Activated CD4-positive, alpha-beta T cell treated with anti-CD3 and anti-CD28 coated beads for 36 hours (primary cell): ENCODE measurements around the gene TMEM132D. TPM values are rescaled to one million over a fixed set of nuclear protein-coding genes. Genes with fewer than 3 reads are reported as not detected.

Experiments used
- ATAC-seq: fragments of 200-7000 bp; cut with Tn5 transposase; one replicate; pipeline ENCODE4 v1.10.0; 2021; ENCODE audit warnings: mild to moderate bottlenecking, moderate library complexity
- CTCF ChIA-PET: fragments of 350-600 bp; sonication (Branson Sonifier 250); formaldehyde crosslinking; loops from one replicate; lab custom pipeline; 2021; ENCODE audit warnings: antibody characterized with exemption; lab: Charles Lee
- POLR2A ChIA-PET: fragments of 350-600 bp; sonication (Branson Sonifier 250); formaldehyde crosslinking; loops from one replicate; lab custom pipeline; 2021; ENCODE audit warnings: antibody characterized with exemption, inconsistent platforms; lab: Charles Lee
- DNase-seq: peaks from one replicate; pipeline ENCODE4 v3.0.0-alpha.2; 2020
- H3K27ac Mint-ChIP-seq: one replicate; pipeline ENCODE4 v1.8.0; 2021; ENCODE audit warnings: mixed read lengths
- H3K27me3 Mint-ChIP-seq: one replicate; pipeline ENCODE4 v1.8.0; 2021; ENCODE audit warnings: mixed read lengths
- H3K36me3 Mint-ChIP-seq: one replicate; pipeline ENCODE4 v1.8.0; 2021; ENCODE audit warnings: low read depth, mixed read lengths
- H3K4me1 Mint-ChIP-seq: one replicate; pipeline ENCODE4 v1.8.0; 2021; ENCODE audit warnings: mixed read lengths
- H3K4me3 Mint-ChIP-seq: one replicate; pipeline ENCODE4 v1.8.0; 2021; ENCODE audit warnings: mild to moderate bottlenecking, moderate library complexity, mixed read lengths
- H3K9me3 Mint-ChIP-seq: one replicate; pipeline ENCODE4 v1.8.0; 2021; ENCODE audit warnings: low read depth, mixed read lengths
- intact Hi-C, 2 experiments: fragments of 100-400 bp; cut with DNase I in 1 of 2; cut with micrococcal nuclease in 1 of 2; formaldehyde crosslinking; loops; one replicate each; pipeline versions ENCODE4 v1.14.2 to v1.15.1; 2022 to 2024; cut with DNase I, micrococcal nuclease
- total RNA-seq, 2 experiments: library from RNA; stranded (reverse); gene quantifications; one replicate each; pipeline ENCODE4 v1.2.3, GENCODE V29; 2021

TMEM132D gene
- total RNA-seq, 2 experiments from 2014 or later, result not detected

DNA sequence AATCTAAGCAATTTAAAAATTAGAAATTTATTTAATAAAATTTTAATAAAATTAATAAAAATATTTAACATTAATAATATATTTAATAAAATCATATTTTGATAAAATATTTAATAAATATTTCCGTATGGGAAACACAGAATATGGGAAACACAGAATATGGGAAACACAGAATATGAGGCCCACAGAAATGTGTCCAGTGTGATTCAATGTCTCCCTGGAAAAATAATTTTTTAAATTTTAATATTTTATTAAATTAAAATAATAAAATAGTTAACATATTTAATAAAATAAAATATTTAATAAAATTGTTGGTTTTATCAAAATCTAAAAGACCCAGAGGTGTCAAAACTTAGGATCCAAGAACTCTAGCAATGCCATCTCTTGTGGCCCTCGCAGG is 186.4 kb downstream of the TMEM132D start:
- H3K27ac Mint-ChIP-seq, result no peak overlapping the region
- peaks cover 1% of the 10 kb centered on the region for H3K9me3 Mint-ChIP-seq
- ATAC-seq (no peak), DNase-seq (no peak)
- ChIA-PET POLR2A (no interaction called here), CTCF (no interaction called here)
- no peak overlapping the region for H3K4me3 Mint-ChIP-seq
- H3K4me1 Mint-ChIP-seq, result no peaks in the 10 kb centered on the region
- H3K36me3 Mint-ChIP-seq, result no peaks in the 10 kb centered on the region
- no peaks in the 10 kb centered on the region for H3K27me3 Mint-ChIP-seq
- intact Hi-C loops, result no loop called here

DNA sequence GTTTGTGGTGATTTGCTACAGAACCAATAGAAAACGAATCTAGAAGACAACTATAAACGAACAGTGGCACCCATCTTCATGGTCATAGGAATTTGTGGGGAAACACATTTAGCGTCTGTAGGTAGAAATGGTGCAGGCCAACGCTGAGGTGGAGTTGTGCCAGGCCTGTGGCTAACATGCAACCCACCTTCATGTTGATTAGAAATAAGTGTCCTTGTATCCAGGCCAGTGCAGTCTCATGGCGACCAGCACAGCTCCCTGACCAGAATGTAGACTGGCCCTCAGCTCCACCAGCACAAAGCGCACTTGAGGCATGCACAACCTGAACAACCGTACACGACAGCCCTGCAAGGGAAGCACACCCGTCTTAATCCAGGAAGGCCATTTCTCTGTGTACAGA is 187.0 kb downstream of the TMEM132D start:
- no peaks in the 10 kb centered on the region for H3K4me1 Mint-ChIP-seq
- no peaks in the 10 kb centered on the region for H3K36me3 Mint-ChIP-seq
- no peak for ATAC-seq
- intact Hi-C loops, result no loop called here
- H3K9me3 Mint-ChIP-seq, result peaks cover 1% of the 10 kb centered on the region
- ChIA-PET CTCF (no interaction called here), POLR2A (no interaction called here)
- no peak for DNase-seq
- no peak overlapping the region for H3K4me3 Mint-ChIP-seq
- no peaks in the 10 kb centered on the region for H3K27me3 Mint-ChIP-seq
- no peak overlapping the region for H3K27ac Mint-ChIP-seq

DNA sequence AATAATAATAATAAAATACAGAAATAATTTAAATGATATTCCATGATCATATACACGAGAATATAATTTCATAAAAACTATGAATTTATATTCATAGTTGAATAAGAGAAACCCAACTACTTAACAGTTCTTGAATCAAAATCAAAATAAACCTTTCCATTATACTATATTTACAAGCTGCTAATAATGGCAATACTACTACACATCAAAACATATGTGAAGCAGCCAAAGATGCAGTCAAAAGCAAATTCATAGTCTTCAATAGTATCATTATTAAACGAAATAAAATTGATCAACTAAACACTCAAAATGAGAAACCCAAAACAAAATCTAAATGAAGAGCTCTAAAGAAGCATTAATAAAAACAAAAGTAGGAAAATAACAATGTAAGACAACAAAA is 197.1 kb downstream of the TMEM132D start:
- DNase-seq (no peak), ATAC-seq (no peak)
- POLR2A ChIA-PET, result no interaction called here
- Mint-ChIP-seq H3K36me3 (no peaks in the 10 kb centered on the region), H3K27me3 (no peaks in the 10 kb centered on the region), H3K27ac (no peak overlapping the region), H3K9me3 (peaks cover 23% of the 10 kb centered on the region), H3K4me3 (no peak overlapping the region), H3K4me1 (no peaks in the 10 kb centered on the region)
- intact Hi-C loops, result no loop called here
- CTCF ChIA-PET, result no interaction called here

DNA sequence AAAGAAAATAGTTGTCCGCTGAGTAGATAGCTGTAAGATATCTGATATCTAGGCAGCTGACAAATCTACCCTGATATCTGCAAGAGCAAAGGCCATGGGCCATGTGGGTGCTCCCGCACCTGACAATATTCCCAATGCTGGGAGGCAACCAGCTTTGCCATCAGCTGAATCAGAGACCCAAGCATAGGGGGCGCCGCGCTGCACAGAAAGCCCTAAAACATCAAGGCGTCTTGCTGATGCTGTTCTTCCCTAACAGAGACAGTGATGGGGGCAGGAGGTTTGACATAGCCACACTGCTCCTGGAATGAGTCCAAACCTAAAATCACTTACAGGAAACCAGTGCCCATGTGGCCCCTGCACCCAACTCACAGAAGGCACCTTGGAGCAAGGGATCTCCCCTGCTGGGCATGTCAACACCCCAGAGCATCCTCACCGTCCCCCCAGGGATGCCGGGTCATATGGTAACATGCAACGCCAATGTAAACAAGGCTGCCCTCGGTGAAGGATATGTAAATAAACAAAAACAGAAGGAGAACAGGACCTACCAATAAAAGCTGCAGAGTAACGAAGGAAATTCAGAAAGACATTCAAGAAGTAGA is 199.5 kb downstream of the TMEM132D start:
- ChIA-PET POLR2A (no interaction called here), CTCF (interaction anchor here (0.6 kb wide), 1 partner anchor 39 kb away, joined by 3 read pairs; no protein-coding TSS in a partner anchor)
- no peaks in the 10 kb centered on the region for H3K27me3 Mint-ChIP-seq
- intact Hi-C loops, result no loop called here
- H3K27ac Mint-ChIP-seq, result no peak overlapping the region
- no peaks in the 10 kb centered on the region for H3K36me3 Mint-ChIP-seq
- no peak overlapping the region for H3K4me3 Mint-ChIP-seq
- no peaks in the 10 kb centered on the region for H3K4me1 Mint-ChIP-seq
- DNase-seq, result no peak
- H3K9me3 Mint-ChIP-seq, result peaks cover 16% of the 10 kb centered on the region
- no peak for ATAC-seq

DNA sequence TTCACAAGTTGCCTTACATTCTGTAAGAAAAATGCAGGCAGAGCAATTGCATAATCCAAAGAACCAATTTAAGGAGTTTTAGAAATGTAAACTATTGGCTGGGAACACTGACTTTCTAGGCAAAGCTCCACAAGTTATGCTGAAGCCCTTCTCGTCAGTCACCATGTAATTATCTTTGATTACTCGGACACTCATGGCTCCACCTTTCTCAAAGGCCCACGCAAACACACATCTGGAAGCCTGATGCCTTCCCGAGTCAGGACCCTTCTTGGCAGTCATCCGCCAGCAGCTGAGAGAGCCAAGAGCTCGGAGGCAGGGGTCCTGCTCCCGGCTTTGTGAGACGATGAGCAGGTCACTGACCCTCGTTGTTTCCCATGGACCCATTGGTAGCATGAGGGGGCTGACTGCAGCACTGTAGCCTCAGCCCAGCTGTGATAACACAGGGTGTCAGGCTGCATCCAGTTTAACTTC is 202.2 kb downstream of the TMEM132D start:
- no peak for DNase-seq
- H3K9me3 Mint-ChIP-seq, result peaks cover 15% of the 10 kb centered on the region
- H3K36me3 Mint-ChIP-seq, result no peaks in the 10 kb centered on the region
- ATAC-seq, result no peak
- no peak overlapping the region for H3K4me3 Mint-ChIP-seq
- intact Hi-C loops, result no loop called here
- H3K27me3 Mint-ChIP-seq, result no peaks in the 10 kb centered on the region
- ChIA-PET CTCF (no interaction called here), POLR2A (no interaction called here)
- H3K27ac Mint-ChIP-seq, result no peak overlapping the region
- H3K4me1 Mint-ChIP-seq, result no peaks in the 10 kb centered on the region

DNA sequence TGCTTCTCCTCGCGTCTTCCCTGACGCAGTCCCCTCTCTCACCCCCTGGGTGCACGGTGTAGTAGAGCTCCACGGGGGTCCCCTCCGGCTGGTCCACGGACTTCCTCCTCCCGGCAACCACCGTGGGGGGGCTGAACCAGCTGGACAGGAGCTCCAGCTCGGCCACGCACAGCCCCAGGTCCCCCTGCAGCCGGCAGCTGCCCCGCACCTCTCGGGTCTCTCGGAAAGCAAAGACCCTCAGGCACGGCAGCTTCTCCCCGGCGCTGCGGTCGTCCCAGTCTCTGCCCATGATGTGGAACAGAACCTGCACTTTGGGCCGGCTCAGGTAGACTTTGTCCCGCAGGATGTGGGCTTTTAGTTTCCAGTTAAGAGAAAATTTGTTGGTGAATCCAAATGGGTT is 203.8 kb downstream of the TMEM132D start:
- no peak for ATAC-seq

GRCh38 chr12:129696926-129697325 is 206.9 kb downstream of the TMEM132D start:
- ChIA-PET CTCF (interaction anchor here (0.6 kb wide), 1 partner anchor 31 kb away, joined by 3 read pairs; no protein-coding TSS in a partner anchor), POLR2A (no interaction called here)
- Mint-ChIP-seq H3K27me3 (no peaks in the 10 kb centered on the region), H3K9me3 (peaks cover 7% of the 10 kb centered on the region), H3K4me3 (no peak overlapping the region), H3K4me1 (no peaks in the 10 kb centered on the region), H3K36me3 (no peaks in the 10 kb centered on the region), H3K27ac (no peak overlapping the region)
- no peak for ATAC-seq
- DNase-seq, result no peak
- intact Hi-C loops, result no loop called here

More for the DNA sequence above, 203.8 kb downstream of the TMEM132D start:
- Mint-ChIP-seq H3K9me3 (peaks cover 12% of the 10 kb centered on the region), H3K4me1 (no peaks in the 10 kb centered on the region), H3K36me3 (no peaks in the 10 kb centered on the region), H3K4me3 (no peak overlapping the region), H3K27ac (no peak overlapping the region), H3K27me3 (no peaks in the 10 kb centered on the region)
- ChIA-PET POLR2A (no interaction called here), CTCF (no interaction called here)
- DNase-seq, result no peak
- intact Hi-C loops, result no loop called here

DNA sequence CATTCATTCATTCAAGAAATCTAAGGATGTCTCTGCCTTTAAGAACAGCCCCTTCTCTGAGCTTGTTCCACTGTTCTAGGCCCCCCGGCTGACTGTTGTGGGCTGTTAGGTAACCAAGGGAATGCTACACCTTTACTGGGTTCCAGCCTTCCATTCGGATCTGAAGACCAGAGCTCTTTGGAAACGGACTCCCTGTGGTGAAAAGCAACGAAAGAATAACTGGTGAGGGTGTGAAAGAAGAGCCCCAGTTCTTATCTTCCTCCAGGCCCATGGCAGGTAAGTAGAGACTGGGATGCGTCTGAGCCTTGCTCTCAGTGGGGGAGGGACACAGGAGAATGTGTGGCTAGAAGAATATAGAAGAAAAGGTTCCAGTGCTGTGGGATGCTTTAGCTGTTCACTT is 207.4 kb downstream of the TMEM132D start:
- ATAC-seq (no peak), DNase-seq (no peak)
- no peak overlapping the region for H3K4me3 Mint-ChIP-seq
- H3K9me3 Mint-ChIP-seq, result peaks cover 7% of the 10 kb centered on the region
- intact Hi-C loops, result no loop called here
- H3K27me3 Mint-ChIP-seq, result no peaks in the 10 kb centered on the region
- H3K4me1 Mint-ChIP-seq, result no peaks in the 10 kb centered on the region
- H3K27ac Mint-ChIP-seq, result no peak overlapping the region
- ChIA-PET POLR2A (no interaction called here), CTCF (no interaction called here)
- H3K36me3 Mint-ChIP-seq, result no peaks in the 10 kb centered on the region

DNA sequence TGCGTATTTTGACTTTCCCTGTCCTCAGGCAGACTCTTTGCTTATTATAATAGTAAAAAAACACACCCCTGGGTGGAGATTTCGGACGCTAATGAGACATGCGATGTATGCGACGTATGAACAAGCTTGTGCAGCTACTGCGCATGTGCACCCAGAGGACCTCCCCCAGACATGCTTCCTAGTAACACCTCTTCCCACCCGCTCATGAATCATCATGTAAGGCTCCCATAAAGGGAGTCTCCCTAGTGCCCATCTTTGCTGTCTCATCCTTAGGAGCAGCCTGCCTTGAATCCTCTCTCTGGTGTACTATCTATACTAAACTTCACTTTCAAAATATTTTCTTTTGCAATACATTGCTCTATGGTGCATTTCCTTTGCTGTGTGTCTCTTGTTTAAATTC is 210.1 kb downstream of the TMEM132D start:
- H3K27ac Mint-ChIP-seq, result no peak overlapping the region
- no peaks in the 10 kb centered on the region for H3K27me3 Mint-ChIP-seq
- H3K36me3 Mint-ChIP-seq, result no peaks in the 10 kb centered on the region
- DNase-seq, result no peak
- intact Hi-C loops, result no loop called here
- no peak overlapping the region for H3K4me3 Mint-ChIP-seq
- CTCF ChIA-PET, result no interaction called here
- no peak for ATAC-seq
- no peaks in the 10 kb centered on the region for H3K4me1 Mint-ChIP-seq
- H3K9me3 Mint-ChIP-seq, result peaks cover 9% of the 10 kb centered on the region
- POLR2A ChIA-PET, result no interaction called here

DNA sequence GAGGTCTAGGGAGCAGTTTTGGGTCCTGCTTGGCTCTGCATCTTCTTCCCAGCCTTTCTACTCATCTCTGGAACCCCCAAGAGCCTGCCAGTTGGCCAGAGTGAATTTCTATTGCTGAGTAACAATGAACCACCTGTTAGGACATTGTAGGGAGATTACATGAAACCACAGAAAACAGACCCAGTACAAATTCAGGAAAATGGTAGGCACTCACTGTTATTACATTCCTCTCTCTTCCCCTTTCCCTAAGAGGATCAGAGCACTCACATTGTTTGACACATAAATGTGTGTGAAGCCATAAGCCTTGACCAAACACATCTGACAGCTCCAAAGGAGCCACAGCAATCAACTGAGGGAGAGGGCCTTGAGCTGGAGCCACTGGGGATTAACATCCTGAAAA is 216.1 kb downstream of the TMEM132D start:
- H3K36me3 Mint-ChIP-seq, result no peaks in the 10 kb centered on the region
- no peaks in the 10 kb centered on the region for H3K4me1 Mint-ChIP-seq
- no peak for DNase-seq
- ChIA-PET POLR2A (no interaction called here), CTCF (no interaction called here)
- intact Hi-C loops, result no loop called here
- H3K27ac Mint-ChIP-seq, result no peak overlapping the region
- H3K27me3 Mint-ChIP-seq, result no peaks in the 10 kb centered on the region
- no peak for ATAC-seq
- H3K9me3 Mint-ChIP-seq, result peaks cover 10% of the 10 kb centered on the region
- no peak overlapping the region for H3K4me3 Mint-ChIP-seq

- Mint-ChIP-seq H3K27me3 (no peaks in the 10 kb centered on the region), H3K4me1 (no peaks in the 10 kb centered on the region), H3K4me3 (no peak overlapping the region), H3K9me3 (peaks cover 21% of the 10 kb centered on the region), H3K36me3 (no peaks in the 10 kb centered on the region), H3K27ac (no peak overlapping the region)
- no peak for DNase-seq
- ChIA-PET CTCF (no interaction called here), POLR2A (no interaction called here)
- ATAC-seq, result no peak
- intact Hi-C loops, result no loop called here
Measured at GRCh38 chr12:129681830-129682229, 222.0 kb downstream of the TMEM132D start.

DNA sequence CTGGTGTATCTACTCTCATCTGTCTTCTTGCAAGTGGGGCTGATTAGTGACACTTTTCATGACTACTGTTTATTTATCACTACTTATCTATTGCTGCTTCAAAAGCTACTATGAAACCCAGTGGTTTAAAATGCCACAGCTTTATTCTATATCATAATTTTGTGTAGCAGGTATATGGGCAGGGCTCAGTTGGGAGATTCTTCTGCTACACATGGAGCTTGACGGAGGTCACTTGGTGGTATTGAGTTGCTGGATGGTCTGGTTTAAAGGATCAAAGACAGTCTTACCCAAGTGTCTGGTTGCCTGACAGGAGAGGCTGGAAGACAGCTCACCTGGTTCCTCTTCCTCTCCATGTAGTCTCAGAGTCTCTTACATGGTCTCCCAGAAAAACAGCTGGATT is 222.7 kb downstream of the TMEM132D start:
- H3K36me3 Mint-ChIP-seq, result no peaks in the 10 kb centered on the region
- no peaks in the 10 kb centered on the region for H3K27me3 Mint-ChIP-seq
- H3K9me3 Mint-ChIP-seq, result peaks cover 21% of the 10 kb centered on the region
- H3K4me3 Mint-ChIP-seq, result no peak overlapping the region
- DNase-seq (no peak), ATAC-seq (no peak)
- no peaks in the 10 kb centered on the region for H3K4me1 Mint-ChIP-seq
- H3K27ac Mint-ChIP-seq, result no peak overlapping the region
- ChIA-PET CTCF (no interaction called here), POLR2A (no interaction called here)
- intact Hi-C loops, result no loop called here
